ENCODE measurements around the gene AAK1.
"Not testable (repeated sequence)": the region's sequence is repeated elsewhere in the genome, so short reads cannot be mapped to it uniquely, and the experiment has no call there.

The AAK1 gene

GRCh38 chr2:69659349-69659748 lies 15.8 kb upstream of the AAK1 start:
- no peak for DNase-seq

- no peak for DNase-seq
These were observed 8.7 kb upstream of the AAK1 start for GRCh38 chr2:69652206-69652605.

GRCh38 chr2:69647196-69647595 lies 3.7 kb upstream of the AAK1 start:
- DNase-seq = not testable (repeated sequence)

- no peak for DNase-seq
These were observed 3.2 kb upstream of the AAK1 start for GRCh38 chr2:69646714-69647113.

- no peak for DNase-seq
These were observed 2.4 kb upstream of the AAK1 start for GRCh38 chr2:69645921-69646320.

- DNase-seq = peak in 1 of 3 experiments; percentile 54
These were observed 1.5 kb upstream of the AAK1 start for GRCh38 chr2:69645031-69645431.

GRCh38 chr2:69644506-69644979 lies 1.0 kb upstream of the AAK1 start:
- DNase-seq = no peak

GRCh38 chr2:69642709-69643601 lies 584 bp downstream of the AAK1 start:
- peak; percentile 48 to 84 (median 79) for DNase-seq

- no peak for DNase-seq
These were observed 1.4 kb downstream of the AAK1 start for GRCh38 chr2:69641887-69642708.

GRCh38 chr2:69641471-69641870 lies 2.1 kb downstream of the AAK1 start:
- DNase-seq = no peak

GRCh38 chr2:69639266-69639665 lies 4.3 kb downstream of the AAK1 start:
- DNase-seq = no peak

- DNase-seq = no peak
These were observed 4.9 kb downstream of the AAK1 start for GRCh38 chr2:69638630-69639029.

GRCh38 chr2:69637923-69638322 lies 5.6 kb downstream of the AAK1 start:
- DNase-seq = no peak

- DNase-seq = no peak
These were observed 7.1 kb downstream of the AAK1 start for GRCh38 chr2:69636395-69636794.

- DNase-seq = no peak
These were observed 8.1 kb downstream of the AAK1 start for GRCh38 chr2:69635432-69635831.

- no peak for DNase-seq
These were observed 9.2 kb downstream of the AAK1 start for GRCh38 chr2:69634196-69634821.

GRCh38 chr2:69631402-69631801 lies 12.1 kb downstream of the AAK1 start:
- no peak for DNase-seq

GRCh38 chr2:69629921-69630608 lies 13.5 kb downstream of the AAK1 start:
- no peak for DNase-seq

GRCh38 chr2:69628325-69629021 lies 15.1 kb downstream of the AAK1 start:
- DNase-seq = no peak

- DNase-seq = no peak
These were observed 18.3 kb downstream of the AAK1 start for GRCh38 chr2:69625078-69625795.

GRCh38 chr2:69624611-69625010 lies 18.9 kb downstream of the AAK1 start:
- DNase-seq = no peak
